GM19035 (cell line): ENCODE results near the gene CPNE5.

Source experiments
- ATAC-seq: cut with Tn5 transposase; IDR thresholded peaks from one replicate; pipeline ENCODE4 v1.9.1; 2021; ENCODE audit not compliant: unreplicated experiment

The CPNE5 gene

DNA sequence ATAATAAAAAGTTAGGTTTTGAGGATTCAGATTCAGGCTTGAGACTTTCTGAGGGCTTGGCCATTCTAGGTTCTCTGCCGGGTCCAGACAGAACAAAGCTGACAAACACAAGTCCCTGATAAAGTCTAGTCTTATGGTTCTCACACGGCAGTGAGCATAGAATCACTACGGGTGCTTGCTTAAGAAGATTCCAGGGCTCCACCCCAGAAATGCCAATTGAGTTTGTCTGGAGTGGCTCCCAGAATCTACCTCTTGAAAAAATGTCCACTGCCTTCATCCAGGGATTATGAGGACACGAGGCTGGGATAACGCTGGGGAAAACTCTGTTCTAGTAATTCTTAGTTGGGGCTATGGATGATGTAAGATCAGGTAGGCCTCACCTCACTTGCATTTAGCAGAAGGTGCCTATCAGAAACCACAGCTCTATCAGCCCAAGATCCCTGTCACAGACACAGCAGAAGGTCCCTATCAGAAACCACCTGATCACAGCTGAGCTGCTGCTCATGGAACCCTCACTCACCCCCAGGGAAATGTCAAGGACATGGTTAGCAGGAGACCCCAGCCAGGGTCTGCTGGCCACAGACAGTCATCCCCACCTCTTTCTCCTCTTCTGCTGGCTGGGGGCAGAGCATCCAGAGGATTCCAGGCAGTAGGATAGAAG, 89.3 kb downstream of the CPNE5 start:
- no peak for ATAC-seq

DNA sequence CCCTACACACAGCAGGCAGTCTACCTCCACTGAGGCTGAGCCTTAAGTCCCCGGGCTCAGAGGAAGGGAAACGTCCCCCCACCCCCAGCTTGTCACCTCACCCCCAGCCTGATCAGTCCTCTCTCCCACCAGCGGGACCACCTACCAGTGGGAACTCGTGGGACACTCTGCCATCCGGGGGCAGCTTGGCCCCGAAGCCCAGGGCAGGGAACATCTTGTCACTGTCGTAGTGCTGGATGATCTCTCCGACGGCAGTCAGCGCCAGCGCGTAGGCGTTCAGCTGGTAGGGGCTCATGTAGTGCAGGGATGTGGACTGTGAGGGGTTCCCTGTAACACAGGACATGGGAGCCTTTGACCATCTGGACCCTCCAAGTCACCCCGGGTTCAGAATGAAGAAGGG, 93.0 kb downstream of the CPNE5 start:
- ATAC-seq = no peak

GRCh38 chr6:36745836-36746235, 93.4 kb downstream of the CPNE5 start:
- no peak for ATAC-seq

GRCh38 chr6:36745283-36745682, 94.0 kb downstream of the CPNE5 start:
- ATAC-seq = no peak

DNA sequence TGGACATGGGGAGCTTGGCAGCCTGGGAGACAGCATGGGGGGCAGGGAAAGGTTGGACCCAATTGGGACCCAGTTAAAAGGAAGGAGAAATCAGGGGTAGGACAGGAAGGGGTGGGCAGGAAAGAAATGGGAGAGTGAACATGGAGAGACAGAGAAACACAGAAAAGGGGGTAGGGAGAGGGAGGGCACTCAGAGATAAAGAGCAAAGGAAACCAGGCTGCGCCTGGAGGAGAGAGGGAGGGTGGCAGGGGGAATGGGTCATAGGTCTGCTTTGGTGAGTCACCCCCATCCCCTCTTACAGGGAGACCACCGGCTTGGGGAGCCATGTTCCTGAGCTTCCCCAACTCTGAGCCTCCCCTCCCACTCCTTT, 95.0 kb downstream of the CPNE5 start:
- no peak for ATAC-seq

- ATAC-seq = no peak
Measured at GRCh38 chr6:36743538-36744303, 95.5 kb downstream of the CPNE5 start.

GRCh38 chr6:36743032-36743431, 96.2 kb downstream of the CPNE5 start:
- no peak for ATAC-seq

GRCh38 chr6:36742146-36742545, 97.1 kb downstream of the CPNE5 start:
- no peak for ATAC-seq

DNA sequence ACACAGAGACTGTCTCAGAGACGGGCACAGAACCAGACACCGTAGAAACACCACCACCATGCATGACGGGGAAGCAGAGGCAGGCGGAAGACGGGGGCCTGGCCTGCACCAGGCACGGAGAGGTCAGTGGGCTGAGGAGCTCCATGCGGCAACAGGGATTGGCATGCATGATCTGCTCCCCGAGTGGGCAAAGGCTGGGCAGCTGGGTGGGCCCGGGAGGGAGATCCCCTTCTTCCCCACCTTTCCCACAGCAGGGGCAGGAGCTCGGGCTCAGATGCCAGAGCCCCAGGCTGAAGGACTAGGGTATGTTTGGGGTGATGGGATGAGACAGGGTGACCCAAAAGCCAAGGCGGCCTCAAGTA, 98.4 kb downstream of the CPNE5 start:
- ATAC-seq = no peak

- ATAC-seq = no peak
Measured at GRCh38 chr6:36739947-36740817, 99.1 kb downstream of the CPNE5 start.

DNA sequence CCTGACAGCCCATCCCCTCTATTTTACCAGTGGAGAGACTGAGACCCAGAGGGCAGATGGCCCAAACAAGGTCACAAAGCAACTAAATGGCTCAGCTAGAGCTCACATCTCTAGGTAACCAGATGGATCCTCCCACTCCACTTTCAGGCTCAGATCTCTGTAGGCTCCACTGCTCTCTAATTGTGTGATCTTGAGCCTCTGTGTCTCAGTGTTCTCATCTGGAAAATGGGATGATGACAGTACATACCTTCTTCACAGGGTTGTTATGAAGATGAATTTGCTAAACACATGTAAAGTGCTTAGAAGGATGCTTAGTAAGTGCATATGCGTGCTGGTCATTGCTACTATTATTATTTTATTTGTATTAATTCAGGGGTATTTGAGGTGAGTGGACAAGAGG, 101.1 kb downstream of the CPNE5 start:
- no peak for ATAC-seq

DNA sequence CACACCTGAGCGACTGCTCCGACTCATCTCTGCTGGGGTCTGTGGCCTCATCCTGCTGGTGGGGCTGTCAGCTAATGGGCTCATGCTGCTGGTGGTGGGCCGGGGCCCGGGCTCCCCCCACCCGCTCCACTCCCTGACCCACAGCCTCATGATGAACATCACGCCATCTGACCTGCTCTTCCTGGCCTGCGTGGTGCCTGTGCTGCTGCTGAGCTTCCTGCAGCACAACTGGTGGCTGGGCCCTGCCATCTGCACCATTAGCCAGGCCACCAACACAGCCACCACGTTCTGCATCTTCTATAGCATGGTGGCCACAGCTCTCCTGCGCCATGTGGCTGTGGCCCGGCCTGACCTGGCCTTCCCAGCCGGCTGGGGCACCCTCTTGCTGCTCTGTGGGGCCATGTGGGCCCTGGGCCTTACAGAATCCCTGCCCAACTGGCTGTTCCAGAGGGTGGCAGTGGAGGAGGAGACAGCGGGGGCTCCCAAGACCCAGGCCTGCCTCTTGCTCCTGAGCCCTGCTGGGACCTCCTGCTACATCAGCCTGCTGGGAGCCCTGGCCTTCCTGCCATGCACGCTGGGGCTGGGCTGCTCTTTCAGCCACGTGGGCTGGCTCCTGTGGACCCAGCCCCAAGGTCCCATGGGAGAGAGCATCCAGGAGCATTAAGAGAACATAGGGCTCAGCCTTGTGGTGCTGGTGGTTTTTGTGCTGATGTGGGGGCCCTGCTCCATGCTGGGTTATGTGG, 102.0 kb downstream of the CPNE5 start:
- ATAC-seq = no peak

DNA sequence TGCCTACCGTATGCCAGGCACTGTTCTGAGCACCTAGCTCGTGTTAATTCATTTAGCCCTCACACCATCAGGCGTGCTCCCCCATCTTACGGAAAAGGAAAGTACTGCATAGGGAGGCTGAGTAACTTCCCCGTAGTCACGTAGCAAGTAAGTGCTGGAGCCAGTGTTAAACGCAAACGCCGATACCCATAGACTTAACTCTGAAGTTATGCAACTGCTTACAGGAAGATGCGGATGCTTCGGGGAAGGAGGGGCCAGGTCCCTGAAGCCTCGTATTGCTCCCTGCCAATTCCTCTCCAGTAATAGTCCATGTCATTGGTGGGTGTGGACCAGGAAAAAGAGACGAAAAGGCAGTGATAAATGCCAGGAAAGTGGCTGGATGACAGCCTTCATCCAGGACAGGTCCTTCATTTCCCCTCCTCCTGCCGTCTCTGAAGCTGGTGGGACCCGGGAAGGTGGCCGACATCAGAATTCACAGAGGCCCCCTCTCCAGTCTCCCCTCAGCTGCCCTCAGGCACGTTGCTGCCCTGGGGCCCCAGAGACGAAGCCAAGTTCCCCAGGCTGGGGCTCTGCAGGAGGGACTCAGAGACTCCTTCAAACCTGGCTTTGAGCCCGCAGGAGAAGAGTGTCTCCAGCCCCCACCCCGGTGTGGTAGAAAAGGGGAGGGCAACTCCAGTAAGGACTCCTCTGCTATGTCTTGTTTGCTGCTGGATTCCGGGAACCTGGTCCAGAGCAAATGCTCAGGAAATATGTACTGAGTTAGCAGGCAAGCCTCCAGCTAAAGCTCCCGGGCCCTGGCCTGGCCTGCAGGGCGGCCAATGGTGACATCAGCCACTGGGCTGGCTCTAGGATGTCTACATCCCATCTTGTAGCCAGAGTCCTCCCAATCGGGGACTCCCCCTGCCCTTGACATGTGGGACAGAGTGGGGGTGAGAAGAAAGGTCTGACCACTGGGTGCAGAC, 103.9 kb downstream of the CPNE5 start:
- ATAC-seq = no peak

DNA sequence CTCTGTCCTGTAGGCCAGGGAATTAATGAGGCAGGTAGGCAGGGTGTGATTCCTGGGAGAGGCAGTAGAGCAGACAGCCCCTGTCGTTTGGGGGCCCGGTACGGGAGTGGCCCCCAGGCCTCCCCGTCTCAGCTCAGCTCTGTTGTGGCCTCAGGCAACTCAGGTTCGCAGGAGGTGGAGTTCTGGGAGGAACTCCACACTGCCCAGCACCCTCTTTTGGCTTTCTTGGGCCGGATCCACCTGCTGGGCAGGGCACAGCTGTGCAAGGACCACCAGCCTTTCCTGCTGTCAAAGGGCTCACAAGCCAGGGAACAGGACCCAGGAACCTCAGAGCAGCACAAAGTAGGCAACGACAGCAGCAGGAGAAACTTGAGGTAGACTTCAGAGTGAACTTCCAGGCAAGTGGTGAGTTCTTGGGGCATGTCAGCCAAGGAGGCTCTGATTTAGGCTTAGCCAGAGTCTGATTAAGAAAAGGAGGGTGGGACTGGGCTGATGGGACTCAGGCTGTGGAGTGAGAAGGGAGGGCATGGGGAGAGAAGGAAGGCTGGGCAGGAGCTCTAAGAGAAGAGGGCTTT, 104.7 kb downstream of the CPNE5 start:
- no peak for ATAC-seq

DNA sequence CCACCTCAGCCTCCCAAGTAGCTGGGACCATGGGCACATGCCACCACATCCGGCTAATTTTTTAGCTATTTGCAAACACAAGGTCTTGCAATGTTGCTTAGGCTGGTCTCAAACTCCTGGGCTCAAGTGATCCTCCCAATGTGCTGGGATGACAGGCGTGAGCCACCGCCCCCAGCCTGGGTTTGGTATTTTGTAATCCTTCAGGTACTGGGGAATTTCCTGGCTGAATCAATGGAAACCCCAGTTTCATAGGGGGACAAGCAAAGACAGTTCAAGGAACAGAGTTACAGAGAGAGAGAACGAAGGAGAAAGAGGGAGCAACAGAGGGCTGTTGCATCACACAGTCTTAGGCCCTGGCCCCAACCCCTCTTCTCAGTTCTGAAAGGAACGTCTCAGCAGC, 105.9 kb downstream of the CPNE5 start:
- ATAC-seq = no peak

DNA sequence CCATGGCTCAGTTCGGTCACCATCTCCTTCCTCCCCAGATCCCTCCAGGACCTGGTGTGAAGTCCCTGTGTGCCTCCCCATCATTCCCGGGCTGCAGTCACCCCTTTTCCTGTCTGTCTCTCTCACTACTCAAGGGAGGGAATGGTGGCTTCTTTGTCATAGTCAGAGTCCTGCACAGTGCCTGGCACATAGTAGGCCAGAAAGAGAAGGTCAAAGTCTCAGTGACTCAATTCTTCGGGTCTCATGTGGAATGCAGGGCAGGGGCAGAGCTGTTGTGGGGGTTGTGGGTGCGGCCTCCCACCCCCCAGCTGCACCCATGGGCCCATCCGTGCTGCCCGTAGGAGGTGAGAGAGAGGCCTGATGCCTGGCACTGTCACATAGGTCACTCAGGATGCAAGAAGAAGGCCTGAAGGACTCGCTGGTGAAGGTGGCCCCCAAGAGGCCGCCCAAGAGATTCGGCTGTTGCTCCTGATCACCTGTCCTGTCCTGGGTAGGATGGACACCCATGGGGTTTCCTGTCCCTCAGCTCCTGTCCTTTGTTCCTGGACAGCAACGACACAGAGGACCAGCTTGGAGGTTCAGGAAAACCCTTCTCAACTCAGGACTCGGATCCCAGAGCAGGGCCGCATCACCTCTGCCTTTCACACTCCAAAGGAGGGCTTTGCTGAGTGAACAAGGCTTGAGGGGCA, 107.5 kb downstream of the CPNE5 start:
- ATAC-seq = no peak

DNA sequence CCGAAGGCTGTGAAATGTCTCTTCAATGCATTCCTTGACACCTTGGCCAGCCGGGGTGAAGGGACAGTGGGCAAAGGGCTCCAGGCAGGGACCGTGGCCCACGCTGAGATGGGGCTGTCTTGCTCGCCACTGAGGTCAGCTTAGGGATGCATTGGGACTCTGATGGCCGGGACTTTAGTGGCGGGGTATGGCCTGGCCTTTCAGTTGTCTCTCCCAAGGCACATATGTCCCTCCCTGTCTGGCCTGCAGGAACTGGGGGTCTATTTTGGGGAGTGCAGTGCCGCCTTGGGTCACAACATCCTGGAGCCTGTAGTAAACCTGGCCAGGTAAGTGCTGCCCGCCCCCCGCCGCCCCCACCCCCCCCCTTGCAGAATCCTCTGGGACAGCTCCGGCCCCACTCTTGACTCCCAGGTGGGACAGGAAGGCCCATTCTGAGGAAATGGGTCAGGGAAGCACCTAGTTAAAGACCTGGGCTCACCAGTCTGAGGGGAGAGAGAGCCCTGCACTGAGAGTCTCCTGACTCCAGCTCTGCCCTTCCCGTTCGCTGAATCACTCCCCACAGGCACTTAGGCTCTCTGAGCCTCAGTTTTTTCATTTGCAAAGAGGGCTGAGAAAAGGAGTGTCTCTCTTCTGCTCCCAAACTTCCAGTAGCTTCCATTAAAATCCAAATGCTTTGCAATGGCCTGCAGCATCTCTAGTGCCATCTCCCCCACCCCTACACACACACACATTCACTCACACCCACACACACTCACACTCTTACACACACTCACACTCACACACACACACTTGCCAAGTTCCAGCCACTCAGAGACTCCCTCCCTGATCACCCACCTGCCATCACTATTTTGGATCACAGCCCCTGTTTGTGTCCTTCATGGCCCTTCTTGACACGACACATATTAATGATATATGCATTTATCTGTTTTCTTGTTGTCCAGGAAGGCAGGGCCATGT, 108.5 kb downstream of the CPNE5 start:
- ATAC-seq = no peak

GRCh38 chr6:36729161-36729524, 110.1 kb downstream of the CPNE5 start:
- no peak for ATAC-seq
